GM19193 (cell line): Measurements from ENCODE around the gene CCDC174.

Experiments used
- POLR2A ChIP-seq: IDR thresholded peaks from 4 replicates; pipeline ENCODE4 v1.6.1; 2011; ENCODE audit not compliant: insufficient read depth, insufficient read length; ENCODE audit errors: extremely low read depth

The CCDC174 gene

DNA sequence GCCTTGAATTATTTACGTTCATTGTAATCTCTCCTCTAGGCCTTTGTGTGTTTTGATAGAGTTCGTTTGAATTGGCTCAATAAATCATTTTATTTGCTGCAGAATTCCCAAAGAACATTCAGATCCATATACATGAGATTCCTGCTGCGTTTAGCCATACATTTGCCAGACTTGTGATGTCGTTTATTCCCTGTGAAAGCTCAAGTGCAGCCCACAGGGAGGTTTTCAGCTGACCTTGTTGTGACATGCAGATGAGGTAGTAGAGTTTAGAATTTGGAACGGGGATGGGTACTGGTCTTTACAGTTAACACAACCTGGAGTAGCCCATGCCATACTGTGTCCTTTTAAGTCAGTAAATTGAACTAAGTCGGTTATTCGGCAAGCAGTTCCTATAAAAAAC lies 23.3 kb downstream of the CCDC174 start, which contains the start of gene C3orf20:
Gene C3orf20 (plus strand): TSS at position 301 of the 400 bp plus-strand sequence. CDS start 7,573 bp downstream, outside the sequence.
- no peak for TF ChIP-seq POLR2A

DNA sequence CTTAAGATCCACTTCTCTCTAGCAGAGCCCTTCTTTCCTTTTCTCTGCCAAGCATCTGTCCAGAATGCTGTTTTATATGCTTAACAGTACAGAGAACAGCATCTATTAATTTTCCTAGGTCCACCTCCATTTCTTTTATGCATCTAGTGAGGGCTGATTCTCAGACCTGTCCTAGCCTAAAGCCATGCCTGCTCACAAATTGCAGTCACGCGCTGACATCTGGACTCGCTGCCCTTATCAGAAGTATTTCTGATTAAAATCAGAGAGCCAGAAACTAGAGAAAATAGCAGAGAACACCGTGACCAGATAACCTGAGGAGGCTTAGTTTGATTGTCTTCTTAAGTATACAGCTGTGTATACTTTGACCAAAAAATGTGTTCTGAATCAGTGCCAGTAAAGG lies 25.3 kb downstream of the CCDC174 start:
- no peak for TF ChIP-seq POLR2A

DNA sequence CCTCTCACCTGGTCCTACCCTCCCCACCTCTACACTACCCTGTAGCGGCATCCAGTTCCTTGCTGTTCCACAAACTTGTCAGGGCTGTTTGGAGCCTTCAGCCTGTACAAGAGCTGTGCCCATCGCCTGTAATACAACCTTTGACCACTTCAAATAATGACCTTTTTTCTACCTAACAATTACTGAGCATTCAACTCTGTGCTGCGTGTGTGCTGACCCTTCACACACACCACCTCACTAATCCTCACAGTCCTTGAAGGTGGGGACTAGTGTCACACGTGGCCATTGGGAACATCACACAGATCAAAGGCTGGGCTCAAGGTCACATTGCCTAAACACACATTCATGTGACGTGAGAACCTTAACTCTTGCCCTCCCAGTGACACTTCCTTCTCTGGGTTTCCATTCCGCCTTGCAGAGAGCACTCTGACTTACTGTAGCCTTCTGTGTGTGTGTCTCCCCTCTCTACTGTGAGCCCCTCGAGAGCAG lies 26.5 kb downstream of the CCDC174 start:
- no peak for TF ChIP-seq POLR2A

- no peak for TF ChIP-seq POLR2A
Measured at GRCh38 chr3:14680115-14680514, 28.6 kb downstream of the CCDC174 start.

DNA sequence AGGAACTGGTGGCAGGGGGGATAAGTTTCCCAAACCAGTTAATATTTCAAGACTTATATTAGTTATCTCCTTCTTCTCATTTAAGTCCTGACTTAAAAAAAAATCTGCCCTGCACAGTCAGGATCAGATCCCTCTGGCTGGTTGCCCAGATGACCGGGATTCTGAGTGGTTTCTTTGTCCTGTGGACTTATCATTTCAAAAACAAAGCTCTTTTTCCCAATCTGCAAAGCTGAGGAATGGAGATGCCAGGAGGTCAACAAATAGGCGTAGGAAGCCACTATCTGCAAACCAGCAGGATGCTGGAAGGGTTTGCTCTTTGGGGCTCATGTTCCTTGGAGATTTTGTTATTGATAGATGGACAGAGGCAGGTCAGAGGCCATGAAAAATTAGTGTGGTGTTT lies 29.2 kb downstream of the CCDC174 start:
- no peak for TF ChIP-seq POLR2A

DNA sequence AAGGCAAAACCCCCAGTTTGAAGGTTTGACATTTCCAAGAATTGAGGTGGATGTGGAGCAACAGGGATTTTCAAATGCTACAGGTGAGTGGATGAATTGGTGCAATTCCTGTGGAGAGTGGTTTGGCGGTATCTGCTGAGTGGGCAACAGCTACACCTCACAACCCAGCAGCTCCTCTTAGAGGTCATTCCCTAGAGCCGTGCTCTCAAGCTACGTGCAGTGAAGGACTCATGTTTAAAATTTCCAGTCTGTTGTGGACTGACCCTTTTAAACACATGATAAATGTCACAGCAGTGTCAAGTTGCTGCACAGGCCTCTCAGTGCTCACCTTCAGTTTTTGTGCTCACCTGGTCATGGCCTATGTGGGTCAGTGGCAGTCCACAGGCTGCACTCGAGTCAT lies 32.9 kb downstream of the CCDC174 start:
- TF ChIP-seq POLR2A, result no peak

DNA sequence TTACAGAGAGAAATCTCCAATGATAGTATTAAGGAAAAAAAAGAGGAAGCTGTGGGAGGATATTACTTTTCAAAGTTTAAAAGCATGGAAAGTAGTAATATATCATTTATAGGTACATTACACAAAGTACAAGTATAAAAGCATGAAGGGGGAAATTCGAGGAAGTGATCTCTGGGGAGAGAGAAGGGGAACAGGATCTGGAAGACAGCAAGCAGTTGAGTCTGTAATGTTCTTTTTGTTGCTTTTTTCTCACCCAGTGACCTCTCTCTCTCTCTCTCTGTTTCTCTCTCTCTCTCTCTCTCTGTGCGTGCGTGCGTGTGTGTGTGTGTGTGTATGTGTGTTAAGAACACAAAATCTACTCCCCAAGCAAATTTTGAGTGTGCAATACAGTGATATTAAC lies 33.6 kb downstream of the CCDC174 start:
- no peak for TF ChIP-seq POLR2A

DNA sequence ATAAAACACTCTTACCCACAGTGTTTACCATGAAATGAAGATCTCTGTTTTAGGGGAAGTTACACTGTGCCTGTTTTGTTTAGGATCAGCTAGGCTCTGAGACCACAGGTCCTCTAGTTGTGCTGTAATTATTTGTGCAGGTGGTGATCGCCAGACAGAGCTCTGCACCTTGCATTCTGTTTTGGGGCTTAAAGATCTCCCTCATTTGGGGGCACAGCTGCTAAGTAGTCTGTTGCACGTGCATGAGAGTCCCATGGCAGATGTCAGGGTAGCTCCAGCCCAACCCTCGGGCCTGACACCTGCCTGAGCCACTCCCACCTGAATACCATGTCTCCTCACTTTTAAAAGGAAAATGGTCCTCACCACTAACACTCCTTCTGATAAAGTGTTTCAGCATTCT lies 35.8 kb downstream of the CCDC174 start:
- TF ChIP-seq POLR2A, result no peak

DNA sequence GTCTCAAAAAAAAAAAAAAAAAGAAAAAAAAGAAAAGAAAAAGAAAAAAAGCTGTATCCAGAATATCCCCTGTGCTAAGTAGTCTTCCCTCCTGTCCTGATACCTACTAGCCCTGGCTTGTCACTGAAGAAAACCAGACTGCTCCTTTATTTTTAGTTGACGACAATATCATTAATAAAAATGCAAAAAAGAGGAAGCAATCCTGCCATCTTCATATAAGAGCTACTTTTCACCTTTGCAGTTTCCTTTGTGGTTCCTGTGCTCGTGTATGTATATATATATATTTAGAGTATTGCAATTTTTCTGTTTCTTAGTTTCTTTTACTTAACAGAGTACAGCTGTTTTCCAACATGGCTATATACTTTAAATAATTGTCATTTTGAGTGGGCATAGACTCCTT lies 37.0 kb downstream of the CCDC174 start:
- no peak for TF ChIP-seq POLR2A

DNA sequence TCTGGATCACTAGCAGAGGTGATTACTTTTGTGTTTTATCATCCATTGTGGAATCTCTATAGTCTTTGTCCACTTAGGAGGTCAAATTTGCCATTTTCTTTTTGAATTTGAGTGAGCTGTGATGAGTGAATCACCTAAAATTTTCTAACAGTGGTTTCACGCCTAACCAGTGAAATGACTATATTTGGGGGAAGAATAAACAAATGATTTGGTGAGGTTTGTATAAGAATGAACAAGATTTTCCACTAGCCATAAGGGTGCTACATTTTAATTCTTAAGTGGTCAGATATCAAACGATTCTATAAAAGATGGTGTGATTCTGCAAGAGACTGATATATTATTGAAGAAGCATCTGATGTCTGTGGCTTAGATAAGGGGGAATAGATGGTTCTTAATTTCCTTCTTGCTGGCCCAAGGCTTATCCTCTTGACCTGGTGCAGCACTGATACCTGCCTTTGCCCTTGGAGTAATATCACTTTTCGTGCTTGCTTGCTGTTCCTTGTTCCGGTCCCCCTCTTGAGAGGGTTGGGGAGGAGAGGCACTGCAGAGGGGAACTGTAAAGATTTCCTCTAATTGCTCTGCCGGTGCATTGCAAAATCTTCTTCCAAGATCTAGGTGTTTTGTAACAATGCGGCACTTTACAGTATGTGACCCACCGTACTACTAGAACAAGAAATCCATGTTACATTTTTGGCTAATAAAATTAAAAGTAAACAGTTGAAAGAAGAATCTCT lies 37.9 kb downstream of the CCDC174 start:
- TF ChIP-seq POLR2A, result no peak

DNA sequence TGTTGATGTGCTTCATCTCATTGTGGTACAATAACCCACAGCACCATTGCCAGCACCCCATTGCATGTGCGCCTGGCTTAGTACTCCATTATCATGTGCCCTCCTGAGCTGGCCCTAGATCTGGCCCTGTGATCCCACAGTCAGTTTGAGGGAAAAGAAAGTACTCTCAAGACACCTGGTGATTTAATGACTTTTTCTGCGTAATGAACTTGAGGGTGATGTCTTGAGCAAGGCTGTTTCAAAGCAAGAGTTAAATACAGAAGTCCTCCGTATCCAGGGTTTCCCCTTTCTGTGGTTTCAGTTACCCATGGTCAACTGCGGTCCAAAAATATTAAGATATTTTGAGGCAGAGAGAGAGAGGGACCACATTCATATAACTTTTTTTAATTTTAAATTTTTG lies 39.7 kb downstream of the CCDC174 start:
- no peak for TF ChIP-seq POLR2A

GRCh38 chr3:14691719-14692118 lies 40.2 kb downstream of the CCDC174 start:
- no peak for TF ChIP-seq POLR2A

- TF ChIP-seq POLR2A, result no peak
Measured at GRCh38 chr3:14698601-14699244, 47.2 kb downstream of the CCDC174 start.

GRCh38 chr3:14699643-14700042 lies 48.1 kb downstream of the CCDC174 start:
- TF ChIP-seq POLR2A, result no peak

DNA sequence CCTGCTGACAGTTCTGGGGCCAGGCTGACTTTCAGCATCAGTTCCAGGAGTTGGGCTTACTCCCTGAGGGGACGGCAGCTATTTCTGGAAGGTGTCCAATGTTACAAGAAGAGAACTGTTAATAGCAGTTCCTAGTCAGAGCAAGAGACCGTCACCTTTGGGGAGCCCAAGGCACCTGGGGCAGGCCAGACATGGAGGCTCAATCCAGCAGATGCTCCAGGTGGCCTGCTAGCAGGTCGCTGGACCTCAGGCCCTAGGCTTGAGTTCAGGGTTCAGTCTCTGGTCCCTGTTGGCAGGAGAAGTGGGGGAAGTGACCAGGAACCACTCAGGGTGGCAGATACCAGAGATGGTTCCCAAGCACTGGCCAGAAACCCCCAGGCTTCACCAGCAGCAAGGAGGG lies 49.3 kb downstream of the CCDC174 start:
- TF ChIP-seq POLR2A, result no peak

- TF ChIP-seq POLR2A, result no peak
Measured at GRCh38 chr3:14701676-14702075, 50.1 kb downstream of the CCDC174 start.
